Measurements from ENCODE around the gene RIT2.

GRCh38 chr18:43093646-43094045 is 21.8 kb downstream of the RIT2 start:
- TF ChIP-seq TEAD4 (IDR thresholded peaks at IDR 0.05), result no peak
- TF ChIP-seq FOXM1 (IDR thresholded peaks at IDR 0.05; ENCODE audit: borderline replicate concordance, low read depth), result no peak
- TF ChIP-seq CEBPB (IDR thresholded peaks at IDR 0.05), result no peak
- TF ChIP-seq EP300 (IDR thresholded peaks at IDR 0.05; ENCODE audit: borderline replicate concordance), result no peak
